SK-MEL-5 (cell line): ENCODE data around the gene ALLC. TPM values are rescaled to one million over a fixed set of nuclear protein-coding genes. Genes with fewer than 3 reads are reported as not detected.

ENCODE experiments used
- DNase-seq: peaks from one replicate; pipeline ENCODE4 v3.0.0-alpha.2; 2016; ENCODE audit warnings: low read depth, low spot score
- in situ Hi-C: cut with HindIII; loops from 2 replicates; pipeline ENCODE4 v1.10.0; 2016; ENCODE audit warnings: low sequenced_read_pairs, high pct_unique_total_duplicates, low pct_unique_long_range_greater_than_20kb
- small RNA-seq, 2 experiments: library from RNA; depleted of rRNA; stranded (forward); fragments of <200 nt; gene quantifications; one replicate each; pipeline ENCODE3, GENCODE V24; 2014
- total RNA-seq: library from RNA; depleted of rRNA; stranded (reverse); fragments of >200 nt; shearing (Covaris generic); gene quantifications from 2 replicates; pipeline ENCODE4 v1.2.3, GENCODE V29; 2014; rRNA removed

ALLC gene
- total RNA-seq, 1 experiment from 2014 or later: not detected

GRCh38 chr2:3745920-3746319 is 87.9 kb downstream of the ALLC start:
- DNase-seq: no peak
- in situ Hi-C loops: no loop called here

- DNase-seq: no peak
- in situ Hi-C loops: no loop called here
Observed at GRCh38 chr2:3747032-3747654, 89.1 kb downstream of the ALLC start.

GRCh38 chr2:3747826-3748225 is 89.8 kb downstream of the ALLC start:
- DNase-seq: no peak
- in situ Hi-C loops: no loop called here

GRCh38 chr2:3749201-3749600 is 91.2 kb downstream of the ALLC start:
- no peak for DNase-seq
- in situ Hi-C loops: no loop called here

- DNase-seq: no peak
- in situ Hi-C loops: no loop called here
Observed at GRCh38 chr2:3751251-3751650, 93.3 kb downstream of the ALLC start.

GRCh38 chr2:3751806-3752205 is 93.8 kb downstream of the ALLC start:
- in situ Hi-C loops: no loop called here

More at GRCh38 chr2:3751806-3752205, 93.8 kb downstream of the ALLC start:
- DNase-seq: no peak

Small RNAs within 50 kb of the gene (small RNA-seq; reads per million reads assigned to genes)
- gene TMSB4XP2: 0 reads per million in 2 experiments

Other genes with a start within 250 kb of the ALLC start
- gene ADI1, start 138.7 kb upstream of the ALLC start, total RNA-seq: 63.4 and 68.1 TPM in 2 replicates
- 45.2 and 47.9 TPM in 2 replicates for gene RNASEH1, start 99.9 kb upstream of the ALLC start, total RNA-seq
- gene RPS7, start 82.9 kb upstream of the ALLC start, total RNA-seq: 4,223 and 4,897 TPM in 2 replicates
- not detected in 2 replicates for gene COLEC11, start 63.1 kb upstream of the ALLC start, total RNA-seq
- gene DCDC2C, start 45.4 kb downstream of the ALLC start, total RNA-seq: not detected in 2 replicates